OCI-LY7 (cell line): ENCODE measurements around the gene ANO2. TPM values are rescaled to one million over a fixed set of nuclear protein-coding genes. Genes with fewer than 3 reads are reported as not detected.

Experiments
- BruUV-seq: library from RNA; stranded (reverse); fragments of 400-500 nt; replicated peaks from 2 replicates; lab custom pipeline; 2021; lab: Mats Ljungman, UMichigan
- CTCF ChIA-PET: fragments of 300-600 bp; sonication (Branson Sonifier 250); formaldehyde crosslinking; loops from one replicate; lab custom pipeline; 2022; ENCODE audit warnings: antibody characterized with exemption; ENCODE audit not compliant: unreplicated experiment; lab: Charles Lee
- POLR2A ChIA-PET: fragments of 300-600 bp; sonication (Branson Sonifier 250); formaldehyde crosslinking; loops from one replicate; lab custom pipeline; 2022; ENCODE audit warnings: antibody characterized with exemption; lab: Charles Lee
- DNase-seq: peaks from one replicate; pipeline ENCODE4 v3.0.0-alpha.2; 2015; ENCODE audit warnings: low spot score
- H2AFZ ChIP-seq: fragments of 200-600 bp; sonication (generic), shearing (Covaris generic); 2 replicates; pipeline ENCODE4 v1.6.1; 2014; ENCODE audit warnings: mild to moderate bottlenecking, antibody characterized with exemption, low read length, moderate library complexity
- H3K27ac ChIP-seq: fragments of 200-600 bp; sonication (generic); 2 replicates; pipeline ENCODE4 v1.5.1; 2014; ENCODE audit warnings: mixed run types, low read depth, mild to moderate bottlenecking, moderate library complexity, low read length, inconsistent platforms; ENCODE audit not compliant: poor library complexity, severe bottlenecking
- H3K36me3 ChIP-seq: fragments of 200-600 bp; sonication (generic); 2 replicates; pipeline ENCODE4 v1.6.1; 2014; ENCODE audit warnings: mild to moderate bottlenecking, antibody characterized with exemption, low read length, moderate library complexity, mixed read lengths; ENCODE audit not compliant: insufficient read depth
- H3K4me1 ChIP-seq: fragments of 200-600 bp; sonication (generic); 2 replicates; pipeline ENCODE4 v1.5.1; 2014; ENCODE audit warnings: mild to moderate bottlenecking, low read length; ENCODE audit not compliant: insufficient read depth, poor library complexity, severe bottlenecking
- H3K4me2 ChIP-seq: fragments of 200-600 bp; sonication (generic); 2 replicates; pipeline ENCODE4 v1.6.1; 2014; ENCODE audit warnings: mild to moderate bottlenecking, low read length
- H3K4me3 ChIP-seq: fragments of 200-600 bp; sonication (generic); 2 replicates; pipeline ENCODE4 v1.5.1; 2014; ENCODE audit warnings: mild to moderate bottlenecking, low read depth, low read length; ENCODE audit not compliant: poor library complexity, severe bottlenecking
- H3K79me2 ChIP-seq: fragments of 200-600 bp; sonication (generic); 2 replicates; pipeline ENCODE4 v1.6.1; 2016; ENCODE audit warnings: low read depth, mild to moderate bottlenecking, low read length, moderate library complexity, mixed read lengths; ENCODE audit not compliant: insufficient read depth
- H3K9me2 ChIP-seq: fragments of 200-600 bp; sonication (generic); 2 replicates; pipeline ENCODE4 v1.6.1; 2016; ENCODE audit warnings: mild to moderate bottlenecking, low read length, mixed read lengths; ENCODE audit not compliant: insufficient read depth
- H3K9me3 ChIP-seq: fragments of 200-600 bp; sonication (generic); 2 replicates; pipeline ENCODE4 v1.6.1; 2014; ENCODE audit warnings: mild to moderate bottlenecking, mixed run types, low read length, mixed read lengths
- H4K20me1 ChIP-seq: fragments of 200-600 bp; sonication (generic); 2 replicates; pipeline ENCODE4 v1.6.1; 2014; ENCODE audit warnings: mild to moderate bottlenecking, antibody characterized with exemption, low read length, moderate library complexity, mixed read lengths; ENCODE audit not compliant: insufficient read depth
- CTCF ChIP-seq: fragments of 200-600 bp; sonication (generic); conservative IDR thresholded peaks from 2 replicates; pipeline ENCODE4 v1.5.1; 2014; ENCODE audit warnings: mild to moderate bottlenecking, antibody characterized with exemption, low read length, moderate library complexity, mixed read lengths
- EZH2phosphoT487 ChIP-seq: fragments of 200-600 bp; sonication (generic); IDR thresholded peaks from 2 replicates; pipeline ENCODE4 v1.6.1; 2018; ENCODE audit warnings: low read depth, borderline replicate concordance, mild to moderate bottlenecking, mixed run types, antibody characterized with exemption, low read length, moderate library complexity, mixed read lengths
- intact Hi-C: fragments of 100-400 bp; cut with micrococcal nuclease; formaldehyde crosslinking; loops from one replicate; pipeline ENCODE4 v1.10.0; 2022; ENCODE audit not compliant: unreplicated experiment
- total RNA-seq, 2 experiments: library from RNA; depleted of rRNA in 1 of 2; stranded (reverse); fragments of >200 nt in 1 of 2; shearing (Covaris generic) in 1 of 2; gene quantifications; 2 replicates each; pipeline ENCODE4 v1.2.3, GENCODE V29; 2014 to 2022

Gene ANO2
- total RNA-seq, 2 experiments from 2014 or later = not detected

GRCh38 chr12:5969974-5970690, 25.1 kb upstream of the ANO2 start:
- Histone ChIP-seq H3K27ac (no peak overlapping the region), H3K4me1 (no peaks in the 10 kb centered on the region), H3K9me2 (no peaks in the 10 kb centered on the region), H4K20me1 (no peaks in the 10 kb centered on the region), H3K9me3 (no peaks in the 10 kb centered on the region), H3K4me2 (no peak overlapping the region), H2AFZ (no peak overlapping the region), H3K4me3 (no peak overlapping the region), H3K79me2 (no peaks in the 10 kb centered on the region), H3K36me3 (no peaks in the 10 kb centered on the region)
- no peak for DNase-seq
- no TSS peak for BruUV-seq
- POLR2A ChIA-PET = no interaction called here
- TF ChIP-seq EZH2phosphoT487 (no peak), CTCF (no peak)
- CTCF ChIA-PET = no interaction called here
- intact Hi-C loops = loop anchor here (5.0 kb wide), 1 partner anchor 72 kb away; no protein-coding TSS in a partner anchor

- Histone ChIP-seq H3K27ac (no peak overlapping the region), H3K9me3 (no peaks in the 10 kb centered on the region), H3K36me3 (no peaks in the 10 kb centered on the region), H3K79me2 (no peaks in the 10 kb centered on the region), H3K9me2 (no peaks in the 10 kb centered on the region), H4K20me1 (no peaks in the 10 kb centered on the region), H3K4me2 (no peak overlapping the region), H3K4me3 (no peak overlapping the region), H2AFZ (no peak overlapping the region), H3K4me1 (no peaks in the 10 kb centered on the region)
- ChIA-PET POLR2A (no interaction called here), CTCF (no interaction called here)
- BruUV-seq = no TSS peak
- TF ChIP-seq CTCF (no peak), EZH2phosphoT487 (no peak)
- intact Hi-C loops = loop anchor here (5.0 kb wide), 1 partner anchor 73 kb away; no protein-coding TSS in a partner anchor
- DNase-seq = no peak
Measured at GRCh38 chr12:5969156-5969973, 24.3 kb upstream of the ANO2 start.
